NT2/D1 (cell line): ENCODE measurements around the gene KDM3B.

Source experiments
- DNase-seq: peaks from one replicate; pipeline ENCODE4 v3.0.0-alpha.2; 2011; ENCODE audit warnings: low read depth, low spot score
- H3K27me3 ChIP-seq: 2 replicates; pipeline ENCODE4 v1.6.0; 2011; ENCODE audit warnings: mild to moderate bottlenecking; ENCODE audit not compliant: insufficient read length, insufficient read depth
- H3K36me3 ChIP-seq: 2 replicates; pipeline ENCODE4 v1.6.1; 2011; ENCODE audit warnings: mild to moderate bottlenecking, low read length, mixed read lengths; ENCODE audit not compliant: insufficient read depth, insufficient read length
- H3K4me1 ChIP-seq: 2 replicates; pipeline ENCODE4 v1.5.1; 2011; ENCODE audit not compliant: insufficient read depth, insufficient read length
- H3K4me3 ChIP-seq: 2 replicates; pipeline ENCODE4 v1.5.1; 2011; ENCODE audit warnings: low read depth; ENCODE audit not compliant: insufficient read length
- H3K9ac ChIP-seq: 2 replicates; pipeline ENCODE4 v1.6.0; 2011; ENCODE audit warnings: low read depth; ENCODE audit not compliant: insufficient read length
- H3K9me3 ChIP-seq: 2 replicates; pipeline ENCODE4 v1.5.1; 2011; ENCODE audit warnings: mild to moderate bottlenecking, low read length; ENCODE audit not compliant: insufficient read depth
- SUZ12 ChIP-seq: IDR thresholded peaks from 2 replicates; pipeline ENCODE4 v1.6.1; 2011; ENCODE audit not compliant: insufficient read length, insufficient read depth; ENCODE audit errors: extremely low read depth
- YY1 ChIP-seq: IDR thresholded peaks from 2 replicates; pipeline ENCODE4 v1.6.1; 2011; ENCODE audit not compliant: insufficient read length, insufficient read depth
- ZNF274 ChIP-seq: IDR thresholded peaks from 2 replicates; pipeline ENCODE4 v1.6.1; 2011; ENCODE audit warnings: mild to moderate bottlenecking, low read depth, low read length

Gene KDM3B

DNA sequence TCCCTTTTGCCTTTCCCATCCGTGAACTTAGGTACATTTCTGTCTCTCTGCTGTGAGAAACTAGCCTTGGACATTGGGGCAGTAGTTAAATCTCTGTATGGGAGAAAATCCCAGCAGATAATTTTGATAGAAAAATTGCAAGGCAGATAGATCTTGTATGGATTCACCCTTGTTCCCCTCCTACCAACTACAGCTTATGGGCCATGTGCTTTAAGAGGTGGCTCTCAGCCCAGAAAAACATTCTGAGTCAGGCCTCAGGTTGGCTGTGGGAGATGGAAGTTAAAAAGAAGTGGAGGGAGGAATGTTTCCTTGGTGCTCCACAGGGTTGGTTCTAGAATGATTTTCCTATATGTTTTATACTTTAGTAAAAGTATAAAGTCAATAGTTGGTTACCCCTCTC lies 1.4 kb upstream of the KDM3B start:
- no peak for TF ChIP-seq ZNF274
- TF ChIP-seq YY1: no peak
- TF ChIP-seq SUZ12: no peak
- H3K4me3 ChIP-seq: no peak overlapping the region
- DNase-seq: no peak
- H3K9ac ChIP-seq: no peak overlapping the region
- H3K4me1 ChIP-seq: no peaks in the 10 kb centered on the region
- no peaks in the 10 kb centered on the region for H3K27me3 ChIP-seq
- peaks cover 27% of the 10 kb centered on the region for H3K9me3 ChIP-seq
- H3K36me3 ChIP-seq: peaks cover 56% of the 10 kb centered on the region

DNA sequence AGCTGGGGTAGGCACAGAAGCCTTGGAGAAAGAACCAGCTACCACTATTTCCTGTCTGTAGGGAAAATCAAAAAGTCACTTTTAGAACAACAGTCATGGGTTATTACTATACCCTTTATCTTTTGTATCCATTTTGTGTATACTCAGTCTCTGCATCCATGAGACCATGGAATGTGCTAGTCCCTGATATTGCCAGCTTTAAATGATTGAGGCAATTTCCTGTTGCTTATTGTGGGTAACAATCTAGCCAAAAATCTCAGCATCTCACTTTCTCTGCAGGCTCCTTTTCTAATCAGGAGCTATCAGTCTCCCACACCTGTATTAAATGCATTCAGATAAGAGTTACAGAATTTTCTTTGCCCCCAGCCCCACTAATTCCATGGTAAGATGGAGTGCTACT lies 968 bp upstream of the KDM3B start:
- Histone ChIP-seq H3K9me3 (peaks cover 27% of the 10 kb centered on the region), H3K4me3 (no peak overlapping the region), H3K4me1 (no peaks in the 10 kb centered on the region), H3K27me3 (no peaks in the 10 kb centered on the region), H3K36me3 (peaks cover 53% of the 10 kb centered on the region), H3K9ac (no peak overlapping the region)
- no peak for TF ChIP-seq YY1
- no peak for TF ChIP-seq ZNF274
- no peak for TF ChIP-seq SUZ12
- no peak for DNase-seq

DNA sequence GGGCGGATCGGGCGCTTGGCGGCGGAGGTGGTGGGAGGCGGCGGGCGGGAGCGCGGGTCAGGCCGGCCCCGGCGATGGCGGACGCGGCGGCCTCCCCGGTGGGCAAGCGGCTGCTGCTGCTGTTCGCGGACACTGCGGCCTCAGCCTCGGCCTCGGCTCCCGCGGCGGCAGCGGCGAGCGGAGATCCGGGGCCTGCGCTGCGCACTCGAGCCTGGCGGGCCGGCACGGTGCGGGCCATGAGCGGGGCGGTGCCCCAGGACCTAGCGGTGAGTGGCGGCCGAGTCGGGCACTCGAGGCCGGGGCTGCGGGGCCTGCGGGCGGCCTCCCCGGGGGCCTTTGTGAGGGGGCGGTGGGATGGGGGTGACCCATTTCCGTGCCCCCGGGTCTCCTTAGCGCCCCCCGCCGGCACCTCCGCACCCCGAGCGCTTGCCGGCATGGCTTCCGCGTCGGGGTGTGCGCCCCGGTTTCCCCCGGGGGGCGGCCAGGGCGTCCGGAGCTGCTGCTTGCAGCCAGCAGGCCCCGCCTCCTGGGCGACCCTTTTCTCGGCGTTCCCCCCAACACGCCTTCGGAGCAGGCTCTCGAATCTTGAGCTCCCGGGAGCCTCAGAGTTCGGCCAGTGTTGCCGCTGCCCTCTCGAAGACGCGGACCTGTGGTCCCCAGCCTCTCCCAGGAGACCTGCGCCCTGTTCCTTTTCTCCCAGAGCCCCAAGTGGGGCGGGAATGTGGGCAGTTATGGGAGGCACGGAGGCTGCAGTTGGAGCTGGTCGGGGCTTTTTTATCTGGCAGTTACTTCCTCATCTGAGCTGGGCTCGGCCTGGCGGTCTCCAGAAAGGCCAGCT lies 456 bp downstream of the KDM3B start:
- no peaks in the 10 kb centered on the region for H3K27me3 ChIP-seq
- peak overlapping the region; percentile 65 for H3K4me3 ChIP-seq
- H3K9ac ChIP-seq: peak overlapping the region; percentile 85
- H3K9me3 ChIP-seq: peaks cover 27% of the 10 kb centered on the region
- peaks cover 39% of the 10 kb centered on the region for H3K36me3 ChIP-seq
- H3K4me1 ChIP-seq: no peaks in the 10 kb centered on the region
- no peak for DNase-seq
- TF ChIP-seq SUZ12: no peak
- no peak for TF ChIP-seq ZNF274
- no peak for TF ChIP-seq YY1

DNA sequence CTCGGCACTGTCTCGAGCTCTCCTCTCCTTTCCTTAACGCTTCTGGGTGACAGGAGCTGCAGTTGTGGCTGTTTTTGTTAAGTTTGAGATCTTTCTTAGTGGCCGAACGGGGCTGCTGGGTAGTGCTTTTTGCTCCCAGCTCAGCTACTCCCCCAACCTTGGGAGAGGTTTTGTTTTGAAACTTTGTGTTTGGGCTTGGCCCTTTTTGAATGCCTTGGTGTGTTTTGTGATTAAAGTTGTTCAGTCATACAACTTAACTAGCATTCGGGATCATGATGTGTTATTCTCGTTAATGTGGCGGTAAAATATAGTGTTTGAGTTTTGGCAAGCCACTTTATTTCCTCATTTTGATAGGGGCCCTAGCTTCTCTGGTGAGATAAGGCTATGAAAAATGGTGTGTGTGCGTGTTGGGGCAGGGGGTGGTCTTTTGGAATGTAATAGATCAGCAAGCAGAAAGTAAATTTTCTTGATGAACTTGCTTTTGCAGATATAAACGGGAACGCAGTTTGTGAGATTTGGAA lies 1.1 kb downstream of the KDM3B start:
- H3K36me3 ChIP-seq: peaks cover 32% of the 10 kb centered on the region
- no peak for DNase-seq
- no peaks in the 10 kb centered on the region for H3K4me1 ChIP-seq
- peak overlapping the region; percentile 85 for H3K9ac ChIP-seq
- H3K9me3 ChIP-seq: peaks cover 27% of the 10 kb centered on the region
- no peaks in the 10 kb centered on the region for H3K27me3 ChIP-seq
- TF ChIP-seq ZNF274: no peak
- TF ChIP-seq YY1: no peak
- TF ChIP-seq SUZ12: no peak
- H3K4me3 ChIP-seq: peak overlapping the region; percentile 65

DNA sequence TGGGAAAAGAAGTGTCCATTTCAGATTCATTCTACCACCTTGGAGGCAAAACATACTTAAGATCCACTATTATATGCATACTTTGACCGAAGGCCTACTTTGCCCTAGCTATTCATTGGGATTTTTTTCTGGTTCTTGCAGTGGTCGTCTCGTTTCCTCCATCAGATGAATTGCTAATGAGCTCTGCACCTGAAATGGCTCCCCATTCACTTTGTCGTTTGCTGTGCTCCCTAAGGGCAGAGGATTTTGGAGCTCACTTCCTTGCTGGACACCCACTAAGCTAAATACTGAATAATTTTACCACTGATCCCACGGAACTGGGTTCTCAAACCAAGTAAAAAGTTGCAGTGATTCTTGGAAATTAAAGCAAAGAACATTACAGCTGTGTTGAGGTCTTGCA lies 1.9 kb downstream of the KDM3B start:
- Histone ChIP-seq H3K9ac (peak overlapping the region; percentile 85), H3K9me3 (peaks cover 27% of the 10 kb centered on the region), H3K36me3 (peaks cover 25% of the 10 kb centered on the region), H3K27me3 (no peaks in the 10 kb centered on the region), H3K4me3 (peak overlapping the region; percentile 65), H3K4me1 (no peaks in the 10 kb centered on the region)
- no peak for DNase-seq
- TF ChIP-seq ZNF274 (no peak), SUZ12 (no peak), YY1 (peak; percentile 19)

DNA sequence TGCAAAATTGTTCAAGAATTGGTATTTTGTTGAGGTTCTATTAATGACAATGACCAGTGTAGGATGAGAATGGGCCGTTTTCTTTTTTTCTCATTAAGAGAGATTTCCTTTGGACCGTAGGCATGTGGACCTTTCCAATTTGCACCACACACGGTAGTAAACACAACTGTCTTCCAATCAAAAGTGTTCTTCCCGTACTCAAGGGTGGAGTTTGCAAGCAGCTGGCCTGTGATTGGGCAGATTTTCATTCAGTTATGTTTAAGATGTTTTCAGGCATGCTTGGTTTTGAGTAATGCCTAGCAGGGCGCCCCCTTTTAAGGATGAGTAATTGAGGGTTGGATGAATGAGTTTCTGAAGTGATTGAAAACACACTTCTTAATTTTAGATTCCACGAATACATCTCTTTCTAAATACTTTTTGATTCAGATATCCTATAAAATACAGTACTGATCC lies 2.5 kb downstream of the KDM3B start:
- Histone ChIP-seq H3K36me3 (peaks cover 20% of the 10 kb centered on the region), H3K9ac (no peak overlapping the region), H3K4me3 (peak overlapping the region; percentile 65), H3K4me1 (no peaks in the 10 kb centered on the region), H3K9me3 (peaks cover 27% of the 10 kb centered on the region), H3K27me3 (no peaks in the 10 kb centered on the region)
- no peak for DNase-seq
- TF ChIP-seq SUZ12: no peak
- TF ChIP-seq YY1: no peak
- TF ChIP-seq ZNF274: no peak

DNA sequence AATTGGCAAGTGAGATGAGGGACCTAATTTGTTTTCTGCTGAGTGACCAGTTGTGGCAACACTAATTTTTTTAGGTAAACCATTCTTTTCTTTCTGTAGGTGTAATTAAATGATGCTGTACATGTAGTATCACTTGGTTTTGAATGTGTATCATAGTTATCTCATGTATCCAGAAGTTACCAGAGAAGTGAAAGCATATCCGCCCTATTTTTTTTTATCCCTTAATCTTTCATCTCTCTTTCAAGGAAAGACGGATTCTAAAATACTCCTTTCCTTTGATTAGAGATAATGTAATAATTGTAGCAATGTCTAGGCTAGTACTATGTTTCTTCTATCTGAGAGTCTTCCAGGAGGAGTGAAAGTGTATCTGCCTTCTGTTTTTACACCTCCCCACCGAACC lies 7.1 kb downstream of the KDM3B start:
- peaks cover 9% of the 10 kb centered on the region for H3K9me3 ChIP-seq
- no peak for TF ChIP-seq YY1
- TF ChIP-seq SUZ12: no peak
- no peak for TF ChIP-seq ZNF274
- no peak for DNase-seq
- no peaks in the 10 kb centered on the region for H3K27me3 ChIP-seq
- H3K9ac ChIP-seq: no peak overlapping the region
- peaks cover 10% of the 10 kb centered on the region for H3K36me3 ChIP-seq
- H3K4me3 ChIP-seq: no peak overlapping the region
- no peaks in the 10 kb centered on the region for H3K4me1 ChIP-seq
